AG04449 (cell line): ENCODE data around the gene NUDT17.

Experiments used
- CTCF ChIA-PET: fragments of 350-600 bp; formaldehyde crosslinking; extraction: SDS; loops from one replicate; lab custom pipeline; 2021; ENCODE audit warnings: antibody characterized with exemption; lab: Yijun Ruan, JAX
- POLR2A ChIA-PET: fragments of 400-600, 350-600 bp; formaldehyde crosslinking; extraction: SDS; loops from one replicate; lab custom pipeline; 2020; ENCODE audit warnings: antibody characterized with exemption, inconsistent platforms; lab: Yijun Ruan, JAX
- DNase-seq: peaks from one replicate; pipeline ENCODE4 v3.0.0-alpha.2; 2010; ENCODE audit warnings: low read depth, low spot score
- H3K4me3 ChIP-seq: 2 replicates; pipeline ENCODE4 v1.5.1; 2011; ENCODE audit warnings: low read depth, mild to moderate bottlenecking, control low read depth, low read length
- CTCF ChIP-seq: IDR thresholded peaks from one replicate; pipeline ENCODE4 v1.5.1; 2011; ENCODE audit warnings: mild to moderate bottlenecking, moderate library complexity, low read length, control low read depth, inconsistent platforms; ENCODE audit not compliant: insufficient read depth; ENCODE audit errors: missing control alignments

Gene NUDT17

DNA sequence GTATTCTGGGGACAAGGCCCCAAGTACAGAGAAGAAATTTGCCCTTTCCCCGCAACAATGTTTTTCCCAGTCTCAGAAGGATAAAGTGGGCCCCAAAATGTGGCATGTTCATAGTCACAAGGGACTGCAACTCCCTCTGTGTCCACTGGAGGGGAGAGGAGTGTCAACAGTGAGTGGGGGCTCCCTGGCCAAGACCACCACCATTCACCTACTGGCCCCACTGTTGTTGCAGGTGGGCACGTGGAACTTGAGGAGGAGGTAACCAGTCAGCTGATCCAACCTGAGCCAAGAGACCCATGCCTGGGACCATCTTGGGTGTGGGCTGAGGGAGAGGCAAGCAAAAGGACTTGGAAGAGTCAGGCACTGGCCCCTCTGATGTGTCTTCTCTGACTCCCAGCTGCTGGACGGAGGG lies 777 bp downstream of the NUDT17 start:
- POLR2A ChIA-PET, result interaction anchor here (0.9 to 7.5 kb wide), 6 partner anchors 13 to 172 kb away, joined by 3 to 80 read pairs (median 4); partner anchors contain the start of genes PIAS3, POLR3C and RNF115
- CTCF ChIA-PET, result interaction anchor here (1.0 to 10.9 kb wide), 20 partner anchors 8 to 193 kb away, joined by 4 to 252 read pairs (median 12); partner anchors contain the start of genes ITGA10, PEX11B, PIAS3 and POLR3C
- H3K4me3 ChIP-seq, result peak overlapping the region; percentile 70
- DNase-seq, result no peak
- peak; percentile 64 for TF ChIP-seq CTCF

GRCh38 chr1:145847827-145848226 lies 2.4 kb downstream of the NUDT17 start:
- CTCF ChIA-PET, result interaction anchor here (0.8 to 10.9 kb wide), 12 partner anchors 10 to 165 kb away, joined by 3 to 252 read pairs (median 45); partner anchors contain the start of genes ITGA10, PIAS3, POLR3C and RNF115
- DNase-seq, result no peak
- POLR2A ChIA-PET, result interaction anchor here (7.5 kb wide), 1 partner anchor 11 kb away, joined by 80 read pairs; the partner anchor contains the start of gene PIAS3
- H3K4me3 ChIP-seq, result no peak overlapping the region
- no peak for TF ChIP-seq CTCF

DNA sequence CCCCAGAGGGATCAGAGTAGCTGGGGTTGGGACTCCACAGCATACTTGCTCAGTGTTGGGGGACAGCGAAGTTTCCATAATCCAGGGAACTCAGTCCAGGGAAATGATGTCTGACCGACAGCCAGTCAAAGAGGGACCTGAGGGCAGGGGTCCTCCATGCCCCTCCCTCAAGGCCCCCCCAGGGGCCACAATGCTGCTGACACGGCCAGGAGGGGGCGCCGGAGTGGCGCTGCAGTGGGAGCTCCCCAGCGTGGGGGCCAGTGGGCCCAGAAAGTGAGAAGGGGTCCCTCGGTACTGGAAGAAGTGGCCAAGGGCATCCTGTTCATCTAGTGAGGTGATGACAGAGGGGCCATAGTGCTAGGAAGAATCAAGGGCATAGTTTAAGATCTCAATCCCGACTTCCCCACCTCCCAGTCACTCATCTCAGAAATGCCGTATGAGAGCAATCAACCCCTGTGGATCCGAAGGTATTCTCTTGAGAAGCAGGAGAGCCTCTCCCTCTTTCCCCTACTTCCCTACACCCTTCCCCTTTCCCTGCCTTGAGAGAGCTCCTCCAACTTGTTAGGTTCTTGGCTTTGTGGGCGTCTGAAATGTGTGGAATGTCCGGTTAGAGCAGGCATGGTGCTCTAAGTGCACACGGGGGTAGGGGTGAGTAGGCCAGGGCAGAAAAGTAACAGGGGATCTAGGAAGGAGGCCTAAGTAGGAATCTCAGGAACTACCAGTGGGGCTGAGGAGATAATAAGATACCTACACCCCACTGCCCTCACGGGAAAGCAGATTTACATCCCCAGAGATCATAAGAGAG lies 4.1 kb downstream of the NUDT17 start:
- peak; percentile 40 for TF ChIP-seq CTCF
- no peak for DNase-seq
- ChIA-PET POLR2A (interaction anchor here (7.5 kb wide), 1 partner anchor 9 kb away, joined by 80 read pairs; the partner anchor contains the start of gene PIAS3), CTCF (interaction anchor here (0.8 to 10.9 kb wide), 10 partner anchors 10 to 163 kb away, joined by 3 to 252 read pairs (median 48); partner anchors contain the start of genes ANKRD34A, ITGA10, PIAS3 and POLR3C)
- no peak overlapping the region for H3K4me3 ChIP-seq

DNA sequence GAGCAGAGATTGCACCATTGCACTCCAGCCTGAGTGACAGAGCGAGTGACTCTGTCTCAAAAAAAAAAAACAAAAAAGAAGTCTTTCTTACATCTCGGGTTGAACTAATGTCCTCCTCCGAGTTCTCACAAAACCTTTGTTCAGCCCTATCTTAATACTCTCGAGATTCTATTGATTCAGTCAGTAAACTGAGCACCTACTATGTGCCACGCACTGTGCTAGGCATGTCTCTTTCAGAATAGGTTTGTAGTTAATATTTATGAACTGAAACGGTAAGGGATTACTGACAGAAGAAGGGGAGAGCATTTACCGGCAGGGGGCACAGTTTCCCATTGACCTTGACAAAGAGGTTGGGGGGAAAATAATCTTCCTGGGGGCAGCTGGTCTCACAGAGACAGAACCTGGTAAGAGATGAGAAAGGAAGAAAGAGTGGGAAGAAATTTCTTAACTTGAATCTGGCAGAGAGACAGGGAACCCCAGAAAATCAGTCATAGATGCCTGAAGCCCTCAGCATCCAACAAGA lies 10.1 kb downstream of the NUDT17 start:
- DNase-seq, result no peak
- ChIA-PET POLR2A (no interaction called here), CTCF (interaction anchor here (10.1 kb wide), 1 partner anchor 9 kb away, joined by 220 read pairs; the partner anchor contains the start of gene NUDT17)
- H3K4me3 ChIP-seq, result no peak overlapping the region
- no peak for TF ChIP-seq CTCF

GRCh38 chr1:145857170-145857569 lies 11.7 kb downstream of the NUDT17 start:
- H3K4me3 ChIP-seq, result no peak overlapping the region
- DNase-seq, result no peak
- no peak for TF ChIP-seq CTCF
- POLR2A ChIA-PET, result interaction anchor here (2.8 to 3.0 kb wide), 3 partner anchors 10 to 106 kb away, joined by 10 to 80 read pairs (median 18); partner anchors contain the start of genes ANKRD34A, ANKRD35 and NUDT17
- CTCF ChIA-PET, result interaction anchor here (1.0 to 10.1 kb wide), 8 partner anchors 10 to 155 kb away, joined by 3 to 220 read pairs (median 8); partner anchors contain the start of genes ITGA10, LIX1L and NUDT17
